Mucosa of descending colon (tissue), 3 donors: ENCODE results near the gene CAPN10. TPM values are rescaled to one million over a fixed set of nuclear protein-coding genes. Genes with fewer than 3 reads are reported as not detected.

ENCODE experiments used
- ATAC-seq: fragments of 200-7000 bp; cut with Tn5 transposase; one replicate; pipeline ENCODE4 v1.9.1; 2020; ENCODE audit warnings: mild to moderate bottlenecking, moderate library complexity
- DNase-seq, 3 donors: peaks; one replicate each; pipeline ENCODE4 v3.0.0-alpha.2; 2020
- H3K36me3 ChIP-seq: fragments of 200-600 bp; one replicate; pipeline ENCODE4 v1.8.0; 2021; ENCODE audit warnings: low read depth, mild to moderate bottlenecking
- H3K4me1 ChIP-seq: fragments of 200-600 bp; one replicate; pipeline ENCODE4 v1.8.0; 2021; ENCODE audit warnings: low read depth, mild to moderate bottlenecking
- H3K4me3 ChIP-seq: fragments of 200-600 bp; one replicate; pipeline ENCODE4 v1.8.0; 2021; ENCODE audit warnings: mild to moderate bottlenecking
- H3K9me3 ChIP-seq: fragments of 200-600 bp; one replicate; pipeline ENCODE4 v1.8.0; 2021; ENCODE audit warnings: mild to moderate bottlenecking
- CTCF ChIP-seq: fragments of 200-600 bp; IDR thresholded peaks from one replicate; pipeline ENCODE4 v1.8.0; 2022; ENCODE audit warnings: antibody characterized with exemption, mild to moderate bottlenecking
- intact Hi-C, 2 donors: fragments of 100-400 bp; cut with DNase I in 1 of 2; cut with micrococcal nuclease in 1 of 2; formaldehyde crosslinking; loops; one replicate each; pipeline versions ENCODE4 v1.11.0 to v1.11.1; 2022; cut with DNase I, micrococcal nuclease
- total RNA-seq, 3 donors: library from RNA; stranded (reverse); fragmentation: NEBNext Ultra II Directional in 2 of 3; extraction: Animal tissue kit (Norgen Biotek cat#: 25700) in 2 of 3; gene quantifications; one replicate each; pipeline versions ENCODE4 v1.2.1 to v1.2.4, GENCODE V29; 2021 to 2023
- donor health status: DM: no; HTN: no; CAD: no; lungs with moderate emphysema.
- donor health status: DM: no; HTN: no; CAD: no.
- donor health status: DM: no; HTN: yes; CAD: no.

The CAPN10 gene
- total RNA-seq, 3 donors from 2014 or later = 34.0 to 55.5 (median 40.4) TPM

- DNase-seq (peak in 2 of 3 donors; percentile 37 to 46), ATAC-seq (peak; percentile 4)
- Histone ChIP-seq H3K9me3 (no peaks in the 10 kb centered on the region), H3K36me3 (no peaks in the 10 kb centered on the region), H3K4me3 (peak overlapping the region; percentile 22), H3K4me1 (peaks cover 17% of the 10 kb centered on the region)
- intact Hi-C loops = no loop called here
- no peak for TF ChIP-seq CTCF
These were observed 19.6 kb downstream of the CAPN10 start for GRCh38 chr2:240605867-240606743.

- H3K36me3 ChIP-seq = no peaks in the 10 kb centered on the region
- intact Hi-C loops = no loop called here
- H3K4me3 ChIP-seq = no peak overlapping the region
- H3K9me3 ChIP-seq = no peaks in the 10 kb centered on the region
- DNase-seq (peak in 2 of 3 donors; percentile 16 to 18), ATAC-seq (peak; percentile 42)
- TF ChIP-seq CTCF = no peak
- H3K4me1 ChIP-seq = no peaks in the 10 kb centered on the region
These were observed 25.2 kb downstream of the CAPN10 start for GRCh38 chr2:240611601-240612210.

GRCh38 chr2:240613781-240614180 lies 27.2 kb downstream of the CAPN10 start:
- ATAC-seq (no peak), DNase-seq (no peak)
- no peak for TF ChIP-seq CTCF
- peaks cover 5% of the 10 kb centered on the region for H3K36me3 ChIP-seq
- no peaks in the 10 kb centered on the region for H3K9me3 ChIP-seq
- no peaks in the 10 kb centered on the region for H3K4me1 ChIP-seq
- intact Hi-C loops = no loop called here
- no peak overlapping the region for H3K4me3 ChIP-seq

GRCh38 chr2:240614391-240614790 lies 27.9 kb downstream of the CAPN10 start:
- ATAC-seq = no peak

GRCh38 chr2:240615396-240615795 lies 28.9 kb downstream of the CAPN10 start:
- TF ChIP-seq CTCF = no peak
- Histone ChIP-seq H3K4me3 (no peak overlapping the region), H3K36me3 (peaks cover 5% of the 10 kb centered on the region), H3K9me3 (no peaks in the 10 kb centered on the region), H3K4me1 (no peaks in the 10 kb centered on the region)
- intact Hi-C loops = no loop called here
- DNase-seq (no peak), ATAC-seq (no peak)

More at GRCh38 chr2:240614391-240614790, 27.9 kb downstream of the CAPN10 start:
- peak in 1 of 3 donors; percentile 37 for DNase-seq
- Histone ChIP-seq H3K36me3 (peaks cover 5% of the 10 kb centered on the region), H3K9me3 (no peaks in the 10 kb centered on the region), H3K4me1 (no peaks in the 10 kb centered on the region), H3K4me3 (no peak overlapping the region)
- no peak for TF ChIP-seq CTCF
- intact Hi-C loops = no loop called here
